Lung microvascular endothelial cell (primary cell): ENCODE measurements around the gene ZCCHC14. TPM values are rescaled to one million over a fixed set of nuclear protein-coding genes. Genes with fewer than 3 reads are reported as not detected.
"Not testable (repeated sequence)": the region's sequence is repeated elsewhere in the genome, so short reads cannot be mapped to it uniquely, and the experiment has no call there.

Source experiments
- DNase-seq, 2 donors: peaks; one replicate each; pipeline versions ENCODE4 v3.0.0 to v3.0.0-alpha.2; 2010; ENCODE audit warnings: low read depth in 2 of 2
- total RNA-seq: library from RNA; depleted of rRNA; stranded (reverse); fragments of >200 nt; gene quantifications from 2 replicates; pipeline ENCODE4 v1.2.1, GENCODE V29; 2014

Gene ZCCHC14
- total RNA-seq, 1 donor from 2014 or later = 5.8 TPM

DNA sequence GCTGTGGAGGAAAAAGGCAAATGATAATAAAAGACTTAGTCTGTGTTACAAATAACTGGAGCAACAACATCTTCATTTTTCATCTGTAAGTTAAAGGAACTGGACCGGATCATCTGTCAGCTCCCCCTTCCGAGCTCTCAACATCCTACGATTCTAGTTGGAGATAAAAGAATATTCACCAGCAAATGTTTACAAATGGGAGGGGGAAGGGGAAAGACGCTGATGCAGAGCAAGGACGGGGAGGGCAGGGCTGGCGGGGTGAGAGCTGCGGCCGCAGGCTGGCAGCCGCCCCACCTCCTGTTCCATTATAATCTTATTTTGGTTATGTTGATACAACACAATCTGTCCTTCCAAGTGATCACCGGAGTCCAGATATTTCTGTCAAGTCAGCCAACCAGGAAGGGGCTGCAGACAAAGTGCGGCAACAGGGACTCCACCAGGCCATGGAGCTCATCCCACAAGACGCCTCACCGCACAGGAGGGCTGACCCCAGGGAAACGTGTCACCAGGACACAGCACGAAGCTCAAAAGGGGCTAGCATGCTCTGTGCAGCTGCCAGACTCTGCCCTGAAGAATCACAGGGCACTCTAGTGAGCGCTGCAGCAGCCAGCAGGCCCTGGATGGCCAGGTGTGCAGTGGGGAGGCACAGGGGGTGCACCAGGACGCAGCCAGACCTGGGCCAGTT is 128.9 kb downstream of the ZCCHC14 start:
- peak in 1 of 2 donors; percentile 57 for DNase-seq

GRCh38 chr16:87362828-87363559 is 129.8 kb downstream of the ZCCHC14 start:
- DNase-seq = not testable (repeated sequence)

GRCh38 chr16:87361916-87362619 is 130.8 kb downstream of the ZCCHC14 start:
- peak in 1 of 2 donors; percentile 58 for DNase-seq

DNA sequence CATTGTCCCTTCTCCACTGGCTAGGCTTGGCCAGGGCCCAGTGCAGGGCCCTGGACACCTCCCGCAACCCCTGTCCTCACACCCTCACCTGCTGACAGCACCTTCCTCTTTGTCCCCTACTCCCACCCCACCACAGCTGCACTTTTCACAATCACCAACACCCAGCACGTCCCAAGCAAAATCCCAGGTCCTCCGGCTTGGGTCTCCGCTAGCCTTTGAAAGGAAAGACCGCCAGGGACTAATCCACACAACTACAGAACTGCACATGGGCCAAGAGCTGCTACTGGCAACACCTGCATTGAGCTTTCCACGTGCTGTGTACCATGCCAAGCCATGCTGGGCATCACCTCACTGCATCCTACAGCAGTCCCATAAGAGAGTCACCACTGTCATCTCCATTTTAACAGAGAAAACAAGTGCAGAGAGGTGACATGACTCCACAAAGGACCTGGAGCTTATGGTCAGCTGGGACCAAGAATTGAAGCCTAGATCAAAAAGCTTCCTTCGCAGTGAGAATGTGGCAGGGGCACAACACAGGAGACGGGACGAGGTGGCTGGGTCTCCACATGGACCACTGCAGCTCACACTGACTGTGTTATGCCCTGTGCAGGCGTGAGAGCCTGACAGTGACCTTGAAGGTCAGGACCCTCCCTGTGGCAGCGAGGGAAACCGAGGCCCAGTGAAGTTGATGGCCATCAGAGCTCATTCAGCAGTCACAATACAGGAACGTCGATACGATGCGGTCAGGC is 131.8 kb downstream of the ZCCHC14 start:
- DNase-seq = no peak

GRCh38 chr16:87359121-87359520 is 133.7 kb downstream of the ZCCHC14 start:
- DNase-seq = no peak

DNA sequence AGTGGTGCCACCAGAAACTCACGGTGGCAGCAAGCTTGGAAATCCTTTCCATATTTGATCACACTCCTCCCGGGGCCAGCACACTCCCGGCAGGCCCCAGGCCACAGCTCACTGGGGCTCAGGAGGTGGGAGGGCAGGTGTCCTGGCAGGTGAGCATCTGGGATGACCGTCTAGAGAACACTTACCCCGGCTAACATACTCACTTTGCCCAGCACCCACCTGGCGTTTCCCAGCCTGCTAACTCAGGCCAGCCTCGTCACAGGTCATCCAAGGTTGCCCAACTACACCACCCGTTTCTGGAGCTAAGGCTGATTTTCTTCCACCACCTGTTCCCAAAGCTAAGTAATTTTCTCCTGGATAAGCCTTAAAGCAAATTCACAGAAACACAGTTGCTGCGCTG is 134.1 kb downstream of the ZCCHC14 start:
- DNase-seq = no peak

DNA sequence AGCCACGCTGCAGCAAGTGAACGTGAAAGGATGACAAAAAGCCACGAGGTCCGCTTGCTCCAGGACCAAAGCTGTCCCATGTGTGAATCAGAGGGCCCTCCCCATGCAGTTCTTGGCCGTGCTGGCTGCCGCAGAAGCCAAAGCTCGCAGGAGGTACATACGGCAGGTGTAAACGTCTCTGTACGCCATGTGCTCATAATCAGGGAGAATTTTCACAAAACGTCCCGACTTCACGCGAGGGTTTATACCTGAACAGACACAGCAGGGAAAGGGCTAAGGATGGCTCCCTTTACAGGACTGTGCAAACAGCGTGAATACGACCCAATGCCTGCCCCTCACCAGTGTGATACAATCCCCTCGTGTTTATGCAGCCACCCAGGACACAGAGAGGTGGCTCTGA is 134.6 kb downstream of the ZCCHC14 start:
- DNase-seq = no peak

- no peak for DNase-seq
Observed at GRCh38 chr16:87356491-87356853, 136.4 kb downstream of the ZCCHC14 start.

Other genes with a start within 250 kb of the ZCCHC14 start
- 2.0 and 3.3 TPM in 2 replicates for gene C16orf95, start 175.6 kb downstream of the ZCCHC14 start, total RNA-seq
- 14.8 and 18.5 TPM in 2 replicates for gene FBXO31, start 109.2 kb downstream of the ZCCHC14 start, total RNA-seq
- gene MAP1LC3B, start 100.7 kb downstream of the ZCCHC14 start, total RNA-seq = 16.6 and 21.6 TPM in 2 replicates
- 0.20 and 0.65 TPM in 2 replicates for gene JPH3, start 109.5 kb upstream of the ZCCHC14 start, total RNA-seq